ENCODE measurements around the gene ATRNL1. TPM values are rescaled to one million over a fixed set of nuclear protein-coding genes. Genes with fewer than 3 reads are reported as not detected.
A peak's percentile ranks its signal among the peaks of the same experiment; 100 is the strongest.
"Not testable (repeated sequence)": the region's sequence is repeated elsewhere in the genome, so short reads cannot be mapped to it uniquely, and the experiment has no call there.

The ATRNL1 gene
- total RNA-seq, 2 donors from 2014 or later, result 0.38 to 1.9 TPM

DNA sequence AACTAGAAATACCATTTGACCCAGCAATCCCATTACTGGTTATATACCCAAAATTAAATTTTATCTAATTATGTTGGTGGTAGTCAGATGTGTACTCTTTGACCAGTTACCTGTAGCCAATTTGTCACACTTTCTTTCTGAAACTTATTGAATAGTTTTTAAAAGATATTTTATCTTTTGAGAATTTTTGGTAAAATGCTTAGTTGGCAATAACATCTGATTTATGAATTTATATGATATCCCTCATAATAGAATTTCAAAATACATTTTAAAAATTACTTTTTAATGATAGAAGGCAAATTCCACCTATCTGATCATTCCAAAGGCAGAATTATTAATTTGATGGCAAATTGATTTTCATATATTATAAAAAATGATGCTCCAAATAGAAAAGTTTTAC lies 569.3 kb downstream of the ATRNL1 start:
- intact Hi-C loops (cut with DNase I), result no loop called here
- ATAC-seq (no peak), DNase-seq (no peak)

DNA sequence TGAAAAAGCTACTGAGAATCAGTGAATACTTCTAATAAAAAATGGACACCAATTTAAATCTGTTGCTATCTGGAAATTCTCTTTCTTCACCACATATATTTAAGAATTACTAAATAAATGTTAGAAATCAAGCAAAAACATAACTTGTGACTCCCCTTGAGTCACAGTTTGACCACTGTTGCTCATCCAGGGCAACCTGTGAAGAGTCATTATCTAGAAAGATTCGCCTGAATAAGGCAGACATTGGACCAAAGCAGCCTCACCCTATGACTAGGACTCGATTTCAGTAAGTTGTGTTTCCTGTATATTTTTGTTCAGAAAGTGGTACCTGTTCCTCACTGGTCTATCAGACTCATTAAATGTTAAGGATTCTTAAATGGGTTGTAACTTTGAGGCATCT lies 572.4 kb downstream of the ATRNL1 start:
- DNase-seq (no peak), ATAC-seq (no peak)
- intact Hi-C loops (cut with DNase I), result no loop called here

DNA sequence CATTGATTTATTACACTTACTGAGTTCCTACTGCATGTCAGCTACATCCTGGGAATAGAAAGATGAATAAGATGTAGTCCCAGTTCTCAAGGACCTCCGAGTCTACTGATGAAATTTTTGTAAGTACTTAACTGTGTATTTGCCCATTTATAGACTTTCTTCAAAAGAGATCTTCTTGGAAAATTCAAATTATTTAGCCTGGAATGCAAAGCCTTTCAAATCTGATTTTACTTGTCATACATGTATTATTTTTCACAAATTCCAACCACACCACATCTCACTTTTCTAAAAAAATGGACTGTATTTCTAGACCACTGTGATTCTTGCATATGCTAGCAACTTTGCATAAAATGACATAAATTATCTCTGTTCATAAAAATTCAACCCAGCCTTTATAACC lies 581.3 kb downstream of the ATRNL1 start:
- intact Hi-C loops (cut with DNase I), result no loop called here
- DNase-seq, result no peak

DNA sequence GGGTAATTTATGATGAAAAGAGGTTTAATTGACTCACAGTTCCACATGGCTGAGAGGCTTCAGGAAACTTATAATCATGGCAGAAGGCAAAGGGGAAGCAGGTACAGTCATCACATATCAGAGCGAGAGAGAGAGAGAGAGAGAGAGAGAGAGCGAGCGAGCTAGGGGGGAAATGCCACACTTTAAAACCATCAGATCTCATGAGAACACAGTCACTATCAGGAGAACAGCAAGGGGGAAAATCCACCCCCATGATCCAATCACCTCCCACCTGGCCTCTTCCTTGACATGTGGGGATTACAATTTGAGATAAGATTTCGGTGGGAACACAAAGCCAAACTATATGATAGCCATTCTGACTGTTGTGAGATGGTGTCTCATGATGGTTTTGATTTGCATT lies 603.6 kb downstream of the ATRNL1 start:
- intact Hi-C loops (cut with DNase I), result no loop called here
- ATAC-seq, result no peak
- no peak for DNase-seq

More for the DNA sequence above, 581.3 kb downstream of the ATRNL1 start:
- ATAC-seq, result no peak

DNA sequence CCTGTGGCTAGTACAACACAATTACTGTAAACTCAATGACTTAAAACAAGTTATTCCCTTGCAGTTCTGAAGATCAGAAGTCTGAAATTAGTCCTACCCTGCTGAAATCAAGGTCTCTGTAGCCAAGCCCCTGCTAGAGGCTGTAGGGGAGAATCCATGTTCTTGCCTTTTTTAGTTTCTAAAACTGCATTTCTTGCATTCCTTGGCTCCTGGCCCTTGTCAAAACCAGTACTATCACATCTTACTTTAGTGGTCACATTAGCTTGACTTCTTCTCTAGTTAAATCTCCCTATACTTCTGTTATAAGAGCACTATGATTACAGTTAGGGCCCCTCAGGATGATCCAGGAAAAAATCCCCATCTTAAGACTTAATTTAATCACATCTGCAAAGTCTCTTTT lies 612.9 kb downstream of the ATRNL1 start:
- ATAC-seq (no peak), DNase-seq (no peak)
- intact Hi-C loops (cut with DNase I), result loop anchor here (5.0 to 10.0 kb wide), 3 partner anchors 579 to 681 kb away; no protein-coding TSS in a partner anchor

DNA sequence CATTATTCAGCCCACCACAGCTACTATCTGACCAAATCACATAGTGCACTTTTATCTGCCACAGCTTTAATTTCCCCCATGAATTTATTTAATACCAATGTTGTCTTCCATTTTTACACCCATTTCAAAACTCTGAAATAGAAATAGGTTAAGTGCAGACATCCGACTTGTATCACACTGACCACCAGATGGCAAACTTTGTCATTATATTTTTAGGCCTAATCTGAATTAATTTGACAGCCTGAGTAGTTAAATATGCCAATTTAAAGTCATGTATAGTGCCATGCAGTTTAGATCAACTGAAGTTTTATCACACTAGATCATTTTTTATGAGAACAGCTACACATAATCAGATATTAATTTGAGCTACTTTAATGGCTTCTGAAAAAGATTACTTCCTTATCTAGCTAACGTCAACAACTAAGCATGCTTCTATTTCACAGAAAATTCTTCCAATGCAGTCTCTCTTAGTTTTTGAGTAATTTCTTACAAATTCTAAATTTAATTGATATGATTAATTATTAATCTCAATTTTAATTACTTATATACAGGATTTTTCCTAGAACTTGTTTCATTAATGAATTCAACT lies 613.4 kb downstream of the ATRNL1 start:
- intact Hi-C loops (cut with DNase I), result loop anchor here (5.0 to 10.0 kb wide), 3 partner anchors 578 to 681 kb away; no protein-coding TSS in a partner anchor
- ATAC-seq, result no peak

DNA sequence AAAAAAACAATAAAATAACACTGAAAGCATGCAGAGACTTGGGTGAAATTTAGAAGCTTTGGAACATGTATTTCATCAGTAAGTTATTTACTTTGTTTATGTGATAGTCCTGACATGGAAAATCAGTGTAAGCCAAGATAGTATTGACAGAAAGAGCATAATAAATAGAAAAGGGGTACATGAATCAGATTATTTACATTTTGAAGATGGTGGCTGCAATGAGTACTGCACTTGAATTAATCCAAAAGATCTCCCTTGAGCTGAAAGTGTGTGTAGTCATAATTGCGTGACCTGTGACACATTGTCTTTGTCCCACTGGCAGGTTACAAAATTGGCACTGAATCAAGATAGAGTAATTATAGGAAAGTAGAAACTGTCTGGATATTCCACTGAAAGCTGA lies 617.0 kb downstream of the ATRNL1 start:
- intact Hi-C loops (cut with DNase I), result no loop called here
- DNase-seq, result no peak
- ATAC-seq, result no peak

More for the DNA sequence above, 613.4 kb downstream of the ATRNL1 start:
- no peak for DNase-seq

DNA sequence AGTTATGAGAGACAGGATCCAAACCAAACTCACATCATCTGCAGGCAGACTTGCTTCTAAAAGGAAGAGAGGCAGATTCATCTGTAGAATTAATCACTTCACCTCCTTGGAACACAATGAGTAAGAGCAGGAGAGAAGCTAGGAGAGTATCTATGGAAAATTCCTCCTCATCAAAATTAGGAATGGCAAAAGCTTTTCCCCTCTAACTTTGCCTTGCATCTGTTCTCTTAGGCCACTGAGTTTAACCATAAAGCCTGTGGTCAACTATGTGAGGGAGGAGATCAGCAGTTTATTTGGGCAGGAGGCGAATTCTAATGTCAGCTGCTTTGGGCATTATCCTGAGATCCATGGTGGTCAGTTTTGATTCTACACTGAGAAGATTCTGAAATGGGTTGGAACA lies 618.1 kb downstream of the ATRNL1 start:
- DNase-seq, result no peak
- ATAC-seq, result no peak
- intact Hi-C loops (cut with DNase I), result no loop called here

DNA sequence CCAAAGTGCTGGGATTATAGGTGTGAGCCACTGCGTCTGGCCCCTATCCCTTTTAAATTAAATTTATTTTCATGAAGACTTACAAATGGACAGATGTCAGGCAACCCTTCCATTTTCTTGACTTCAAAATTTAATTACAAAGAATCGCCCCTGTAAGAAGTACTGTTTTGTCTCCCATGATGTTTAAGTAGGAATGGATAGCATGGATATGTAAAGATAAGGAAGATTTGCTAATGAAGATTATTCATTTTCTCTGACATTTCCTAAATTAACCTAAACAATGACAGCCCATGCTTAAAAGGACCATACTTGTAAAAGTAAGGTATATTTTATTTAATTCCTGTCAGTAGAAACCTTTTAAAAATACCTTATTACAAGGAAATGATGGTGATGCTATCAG lies 627.0 kb downstream of the ATRNL1 start:
- no peak for ATAC-seq
- intact Hi-C loops (cut with DNase I), result no loop called here
- no peak for DNase-seq

DNA sequence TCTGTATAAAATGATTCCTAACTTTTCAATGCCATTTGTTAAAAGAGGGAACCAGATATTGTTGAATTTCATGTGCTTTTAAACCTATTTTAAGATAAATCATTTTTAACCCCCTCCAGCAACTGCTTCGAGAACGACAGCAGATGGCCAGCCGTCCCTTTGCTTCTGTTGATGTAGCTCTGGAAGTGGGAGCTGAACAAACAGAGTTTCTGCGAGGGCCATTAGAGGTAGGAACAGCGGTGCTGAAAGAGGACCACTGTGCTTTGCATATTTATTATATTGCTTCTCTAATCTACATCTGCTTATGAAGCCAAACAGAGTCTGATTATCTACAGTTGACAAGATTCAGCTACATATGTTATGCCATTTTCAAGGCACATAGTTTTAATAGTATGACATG lies 634.0 kb downstream of the ATRNL1 start:
- intact Hi-C loops (cut with DNase I), result no loop called here
- ATAC-seq (no peak), DNase-seq (no peak)

DNA sequence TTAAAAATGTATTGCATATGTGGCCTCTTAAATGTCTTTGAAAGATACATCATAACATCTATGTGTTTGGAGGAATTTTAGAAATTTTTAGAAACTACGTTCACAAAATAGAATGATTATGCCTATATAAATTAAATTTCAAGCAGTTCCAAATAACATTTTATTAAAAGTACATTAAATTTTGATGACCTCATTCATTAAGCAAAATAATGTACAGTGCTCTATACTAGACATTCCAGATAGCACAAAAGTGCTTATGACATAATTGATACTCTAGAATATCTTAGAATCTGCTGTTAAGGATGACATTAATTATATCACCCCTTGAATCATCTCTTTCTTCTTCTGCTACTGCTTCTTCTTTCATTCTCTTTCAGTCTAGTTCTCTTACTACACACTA lies 650.9 kb downstream of the ATRNL1 start:
- ATAC-seq (no peak), DNase-seq (no peak)
- intact Hi-C loops (cut with DNase I), result no loop called here

DNA sequence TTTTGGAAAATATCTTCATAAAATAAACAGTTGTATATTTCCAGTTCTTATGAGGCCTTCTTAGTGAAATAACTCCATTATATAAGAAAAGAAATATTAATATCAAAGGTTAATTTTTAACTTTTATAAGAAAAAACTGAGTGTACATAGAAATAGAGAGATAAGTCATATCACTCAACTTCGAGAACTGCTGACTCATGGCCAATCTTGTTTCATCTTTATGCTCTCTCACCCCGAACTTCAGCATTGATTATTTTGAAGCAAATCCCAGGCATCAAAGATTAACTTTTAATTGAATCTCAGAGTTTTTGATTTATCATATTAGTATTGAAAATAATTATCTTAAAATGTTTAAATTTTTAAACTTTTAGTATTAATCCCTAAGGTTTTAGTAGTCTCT lies 652.8 kb downstream of the ATRNL1 start:
- DNase-seq (no peak), ATAC-seq (no peak)
- intact Hi-C loops (cut with DNase I), result no loop called here

DNA sequence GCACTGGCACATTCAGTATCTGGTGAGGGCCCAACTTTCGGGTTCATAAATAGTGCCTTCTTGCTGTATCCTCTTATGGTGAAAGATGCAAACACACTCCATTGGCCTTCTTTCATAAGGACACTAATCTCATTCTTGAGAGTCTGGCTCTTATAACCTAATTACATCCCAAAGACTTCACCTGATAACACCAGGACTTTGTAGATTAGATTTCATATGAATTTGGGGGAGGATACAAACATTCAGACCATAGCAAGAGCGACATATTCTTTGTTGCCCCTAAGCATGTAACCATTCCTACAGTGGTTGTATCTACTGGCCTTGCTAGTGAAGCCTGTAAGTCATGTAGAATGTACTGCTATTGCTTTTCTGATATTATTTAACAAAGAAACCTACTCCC lies 654.6 kb downstream of the ATRNL1 start:
- intact Hi-C loops (cut with DNase I), result no loop called here
- ATAC-seq, result no peak
- no peak for DNase-seq

DNA sequence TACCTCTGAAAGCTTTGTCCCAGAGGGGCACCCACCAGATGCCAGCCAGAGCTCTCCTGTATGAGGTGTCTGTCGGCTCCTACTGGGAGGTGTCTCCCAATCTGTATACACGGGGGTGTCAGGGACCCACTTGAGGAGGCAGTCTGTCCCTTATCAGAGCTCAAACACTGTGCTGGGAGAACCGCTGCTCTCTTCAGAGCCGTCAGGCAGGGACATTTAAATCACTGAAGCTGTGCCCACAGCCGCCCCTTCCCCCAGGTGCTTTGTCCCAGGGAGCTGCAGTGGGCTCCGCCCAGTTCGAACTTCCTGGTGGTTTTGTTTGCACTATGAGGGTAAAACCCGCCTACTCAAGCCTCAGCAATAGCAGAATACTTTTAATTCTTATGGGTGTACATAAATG lies 665.3 kb downstream of the ATRNL1 start:
- DNase-seq; ATAC-seq; intact Hi-C loops (cut with DNase I): not testable (repeated sequence)

DNA sequence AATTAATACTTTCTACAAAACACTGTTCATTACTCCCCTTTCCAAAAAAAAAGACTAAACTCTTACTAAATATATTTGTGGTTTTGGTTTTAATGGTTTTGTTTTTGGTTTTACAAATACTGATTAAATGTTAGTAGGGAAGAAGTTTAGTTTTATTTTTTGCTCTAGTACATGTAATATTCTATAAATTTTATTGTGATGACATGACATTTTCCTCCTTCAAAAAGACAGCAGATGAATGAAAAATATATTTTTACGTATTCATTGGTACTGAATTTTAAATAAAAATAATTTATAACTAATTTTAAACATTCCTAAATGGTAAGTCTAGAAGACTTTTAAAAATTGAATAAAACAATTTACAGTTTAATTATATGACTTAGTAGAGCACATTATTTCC lies 667.0 kb downstream of the ATRNL1 start:
- ATAC-seq, result no peak
- intact Hi-C loops (cut with DNase I), result no loop called here
- no peak for DNase-seq

DNA sequence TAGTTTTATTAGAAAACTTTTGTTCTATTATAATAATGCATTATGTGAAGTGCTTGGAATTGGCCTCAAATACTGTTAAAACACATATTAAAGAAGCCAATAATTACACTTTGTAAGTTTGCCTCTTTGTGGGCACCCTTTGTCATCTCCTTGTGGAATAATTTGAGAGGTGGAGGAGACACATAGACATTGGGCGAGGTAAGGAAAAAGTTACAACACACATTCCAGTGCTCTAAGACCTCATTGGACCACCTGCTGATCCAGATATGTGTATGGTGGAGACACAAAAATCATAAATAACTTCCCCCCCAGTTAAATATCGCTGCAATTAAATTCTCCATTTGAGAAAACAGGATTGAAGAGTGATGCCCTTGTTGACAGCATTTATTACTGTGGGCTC lies 668.0 kb downstream of the ATRNL1 start:
- DNase-seq, result no peak
- ATAC-seq, result no peak
- intact Hi-C loops (cut with DNase I), result no loop called here

DNA sequence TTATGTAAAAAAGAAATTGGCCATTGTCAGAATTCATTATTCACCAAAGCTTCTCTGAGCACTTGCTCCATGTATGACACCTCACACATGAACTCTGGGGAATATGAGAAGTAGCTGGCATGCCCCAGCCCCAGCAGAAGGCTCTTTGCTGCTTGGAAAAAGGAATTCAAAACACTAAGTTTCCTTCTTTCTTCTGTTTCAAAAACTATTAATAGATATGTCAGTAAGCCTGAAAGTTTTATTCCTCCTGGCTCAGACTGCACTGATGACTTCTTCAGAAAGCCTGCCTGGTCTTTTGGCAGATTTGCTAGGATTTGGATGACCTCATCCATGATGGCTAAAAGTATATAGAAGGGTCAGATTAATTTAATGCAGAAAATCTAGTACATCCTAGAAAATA lies 668.9 kb downstream of the ATRNL1 start:
- intact Hi-C loops (cut with DNase I), result no loop called here
- ATAC-seq (no peak), DNase-seq (no peak)

DNA sequence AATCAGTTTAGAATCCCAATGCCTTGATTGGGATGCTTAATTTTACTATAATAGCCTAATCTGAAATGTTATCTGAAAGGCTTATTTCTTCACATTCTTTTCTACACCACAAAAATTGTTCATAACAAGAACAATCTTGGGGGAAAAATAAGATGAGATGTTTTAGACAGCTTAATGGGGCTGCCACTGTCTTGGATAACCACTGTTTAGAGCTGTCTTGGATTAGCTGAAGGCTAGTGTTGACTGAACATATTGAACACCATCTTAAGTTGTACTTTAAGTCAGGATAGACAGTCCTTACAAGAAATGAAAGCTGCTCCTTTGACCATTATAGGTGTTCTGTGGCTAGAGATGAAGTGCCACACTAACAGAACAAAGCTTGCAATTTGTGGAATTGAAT lies 678.6 kb downstream of the ATRNL1 start:
- ATAC-seq (no peak), DNase-seq (no peak)
- intact Hi-C loops (cut with DNase I), result no loop called here

DNA sequence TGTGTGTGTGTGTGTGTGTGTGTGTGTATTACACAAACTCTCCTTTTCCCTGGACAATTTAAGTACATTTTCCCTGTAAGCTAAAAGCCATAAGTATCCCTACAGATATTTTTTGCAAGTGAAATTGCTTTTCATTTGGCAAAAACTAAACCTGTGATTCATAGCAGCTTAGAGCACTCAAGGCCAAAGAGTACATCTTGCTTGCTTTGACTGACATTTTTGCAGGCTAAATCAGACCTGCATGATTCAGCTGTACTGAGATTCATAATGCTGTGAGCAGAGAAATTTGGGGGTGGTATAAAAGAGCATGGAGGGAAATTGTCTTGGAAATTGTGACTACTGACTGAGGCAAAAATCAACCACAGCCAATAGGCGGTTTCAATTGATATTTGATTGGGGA lies 679.4 kb downstream of the ATRNL1 start:
- DNase-seq (no peak), ATAC-seq (peak in 1 of 2 donors; percentile 80)
- intact Hi-C loops (cut with DNase I), result no loop called here

DNA sequence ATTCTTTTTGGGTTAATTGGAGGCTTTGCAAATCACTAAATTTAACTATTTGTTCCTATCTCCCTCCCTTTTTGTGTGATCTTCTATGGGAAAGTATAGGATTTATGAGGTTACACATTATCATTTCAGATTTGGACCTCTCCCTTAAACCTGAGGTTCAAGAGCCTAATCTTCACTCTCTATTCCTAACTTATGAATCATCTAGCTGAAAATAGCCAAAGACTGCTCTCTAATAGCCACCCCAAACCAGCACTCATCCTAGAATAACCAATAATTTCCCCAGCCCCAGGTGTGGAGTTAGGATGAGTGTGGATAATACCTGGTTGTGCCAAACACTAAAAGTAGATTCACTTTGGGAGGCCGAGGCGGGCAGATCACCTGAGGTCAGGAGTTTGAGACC lies 680.7 kb downstream of the ATRNL1 start:
- intact Hi-C loops (cut with DNase I), result no loop called here
- ATAC-seq (no peak), DNase-seq (no peak)

DNA sequence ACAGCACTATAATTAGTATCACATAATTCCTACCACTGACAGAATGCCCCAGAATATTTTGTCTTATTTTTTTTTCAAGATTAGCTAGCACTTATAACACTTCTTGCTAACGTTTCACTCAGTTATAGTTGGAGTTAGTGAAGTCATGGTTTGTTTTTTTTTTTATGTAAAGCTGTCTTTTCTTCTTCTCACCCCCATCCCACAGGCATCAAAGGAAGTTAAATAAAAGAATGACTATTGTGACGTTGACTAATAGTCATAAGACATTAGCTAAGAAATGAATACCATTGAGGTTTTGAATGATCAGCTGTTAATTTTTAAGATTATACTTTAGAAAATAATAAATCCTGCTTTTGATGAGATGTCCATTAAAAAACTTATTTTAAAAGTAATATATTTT lies 681.6 kb downstream of the ATRNL1 start:
- intact Hi-C loops (cut with DNase I), result no loop called here

DNA sequence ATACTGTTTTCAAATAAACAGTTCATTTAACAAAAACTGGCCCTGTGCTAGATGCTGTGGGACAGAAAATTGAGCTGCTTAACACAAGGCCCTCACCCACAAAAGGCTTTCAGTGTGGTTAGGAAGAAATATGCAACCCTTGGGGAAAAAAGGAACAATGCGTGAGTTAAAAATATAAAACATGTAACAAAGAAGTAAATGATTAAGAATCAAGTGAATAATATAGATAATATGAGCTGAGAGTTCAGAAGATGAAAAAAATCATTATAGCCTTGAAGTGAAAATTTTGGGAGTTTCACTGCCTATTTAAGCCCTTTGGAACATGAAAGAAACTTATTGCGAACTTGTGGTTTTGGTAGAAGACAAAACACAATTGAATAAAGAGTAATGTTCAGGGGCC lies 684.5 kb downstream of the ATRNL1 start:
- DNase-seq, result no peak
- intact Hi-C loops (cut with DNase I), result no loop called here
- no peak for ATAC-seq

More for the DNA sequence above, 681.6 kb downstream of the ATRNL1 start:
- ATAC-seq (no peak), DNase-seq (no peak)

Data from left cardiac atrium (tissue), 4 donors.